ENCODE data around the gene PEMT. TPM values are rescaled to one million over a fixed set of nuclear protein-coding genes. Genes with fewer than 3 reads are reported as not detected.

PEMT gene
- total and polyA plus RNA-seq, 9 donors = 6.6 to 62.8 (median 32.5) TPM

GRCh38 chr17:17541640-17542001 lies 49.9 kb downstream of the PEMT start:
- Histone ChIP-seq H3K9me3 (no peaks in the 10 kb centered on the region), H3K4me1 (ENCODE audit: insufficient read depth) (peaks cover 9% of the 10 kb centered on the region), H3K36me3 (no peaks in the 10 kb centered on the region), H3K4me3 (no peak overlapping the region), H3K27ac (no peak overlapping the region), H3K27me3 (no peaks in the 10 kb centered on the region)
- no peak for TF ChIP-seq CTCF (IDR thresholded peaks at IDR 0.05)
- DNase-seq = no peak
- WGBS, 3 donors = 48 to 53% (median 48%) methylated on average over 5 of the region's 5 CpGs
- intact Hi-C loops (cut with DNase I) = no loop called here

GRCh38 chr17:17540935-17541639 lies 50.4 kb downstream of the PEMT start:
- Histone ChIP-seq H3K27me3 (no peaks in the 10 kb centered on the region), H3K9me3 (no peaks in the 10 kb centered on the region), H3K4me1 (ENCODE audit: insufficient read depth) (peaks cover 9% of the 10 kb centered on the region), H3K36me3 (no peaks in the 10 kb centered on the region), H3K27ac (no peak overlapping the region), H3K4me3 (no peak overlapping the region)
- DNase-seq = no peak
- TF ChIP-seq POLR2A (IDR thresholded peaks at IDR 0.05) (no peak), EP300 (IDR thresholded peaks at IDR 0.05) (no peak), CTCF (IDR thresholded peaks at IDR 0.05) (no peak)
- 66 to 74% (median 69%) methylated on average over 23 of the region's 23 CpGs for WGBS, 3 donors
- intact Hi-C loops (cut with DNase I) = no loop called here

GRCh38 chr17:17540278-17540906 lies 51.1 kb downstream of the PEMT start:
- no peak for TF ChIP-seq EP300 (IDR thresholded peaks at IDR 0.05)
- no peak for TF ChIP-seq POLR2A (IDR thresholded peaks at IDR 0.05)
- TF ChIP-seq CTCF (IDR thresholded peaks at IDR 0.05) = no peak
- no peaks in the 10 kb centered on the region for H3K36me3 ChIP-seq
- no peaks in the 10 kb centered on the region for H3K27me3 ChIP-seq
- no peak for DNase-seq
- intact Hi-C loops (cut with DNase I) = no loop called here
- H3K27ac ChIP-seq = no peak overlapping the region
- H3K4me3 ChIP-seq = no peak overlapping the region
- 80 to 85% (median 84%) methylated on average over 15 of the region's 15 CpGs for WGBS, 3 donors
- peaks cover 6% of the 10 kb centered on the region for H3K4me1 ChIP-seq (ENCODE audit: insufficient read depth)
- H3K9me3 ChIP-seq = no peaks in the 10 kb centered on the region

GRCh38 chr17:17539591-17539990 lies 51.9 kb downstream of the PEMT start:
- no peaks in the 10 kb centered on the region for H3K27me3 ChIP-seq
- H3K27ac ChIP-seq = no peak overlapping the region
- no peaks in the 10 kb centered on the region for H3K36me3 ChIP-seq
- TF ChIP-seq CTCF (IDR thresholded peaks at IDR 0.05) = no peak
- TF ChIP-seq EP300 (IDR thresholded peaks at IDR 0.05) = no peak
- TF ChIP-seq POLR2A (IDR thresholded peaks at IDR 0.05) = no peak
- no peak overlapping the region for H3K4me3 ChIP-seq
- peaks cover 3% of the 10 kb centered on the region for H3K4me1 ChIP-seq (ENCODE audit: insufficient read depth)
- intact Hi-C loops (cut with DNase I) = no loop called here
- DNase-seq = no peak
- WGBS, 3 donors = 78 to 85% (median 81%) methylated on average over 10 of the region's 10 CpGs
- H3K9me3 ChIP-seq = no peaks in the 10 kb centered on the region
